GM21515 (cell line): ENCODE data around the gene MRM3.
"Not testable (repeated sequence)": the region's sequence is repeated elsewhere in the genome, so short reads cannot be mapped to it uniquely, and the experiment has no call there.

Source experiments
- ATAC-seq: cut with Tn5 transposase; IDR thresholded peaks from one replicate; pipeline ENCODE4 v1.9.1; 2021; ENCODE audit not compliant: unreplicated experiment

Gene MRM3

GRCh38 chr17:781805-782731 is at the start of gene MRM3, which contains the start of gene GLOD4:
Gene MRM3, plus strand, starts transcription at chr17:782353. Its CDS starts 26 bp downstream, at chr17:782379.
Gene GLOD4, minus strand, starts transcription at chr17:782280. Its CDS starts 25 bp downstream, at chr17:782255.
- peak; percentile 84 for ATAC-seq

- peak; percentile 20 for ATAC-seq
These were observed 49.0 kb upstream of the MRM3 start for GRCh38 chr17:732902-733720.

DNA sequence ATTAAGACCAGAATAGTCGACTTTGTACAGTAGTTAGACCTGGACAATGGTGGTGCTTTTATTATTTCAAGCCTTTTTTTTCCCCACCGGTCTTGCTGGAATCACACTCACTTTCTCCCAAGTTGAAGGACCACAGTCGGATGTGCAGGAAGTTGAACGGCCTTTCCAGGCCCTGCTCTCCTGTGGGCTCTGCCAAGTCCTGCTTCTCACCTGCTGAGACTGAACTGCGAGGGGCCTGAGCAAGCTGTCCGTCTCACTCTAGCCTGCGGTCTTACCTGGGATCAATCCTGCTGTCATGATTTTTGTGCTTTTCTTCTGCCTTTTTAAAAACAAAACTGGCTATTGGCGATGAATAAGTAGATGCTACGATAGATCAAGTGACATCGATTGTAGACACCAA is 48.4 kb upstream of the MRM3 start:
- no peak for ATAC-seq

- no peak for ATAC-seq
These were observed 44.5 kb upstream of the MRM3 start for GRCh38 chr17:737561-738113.

DNA sequence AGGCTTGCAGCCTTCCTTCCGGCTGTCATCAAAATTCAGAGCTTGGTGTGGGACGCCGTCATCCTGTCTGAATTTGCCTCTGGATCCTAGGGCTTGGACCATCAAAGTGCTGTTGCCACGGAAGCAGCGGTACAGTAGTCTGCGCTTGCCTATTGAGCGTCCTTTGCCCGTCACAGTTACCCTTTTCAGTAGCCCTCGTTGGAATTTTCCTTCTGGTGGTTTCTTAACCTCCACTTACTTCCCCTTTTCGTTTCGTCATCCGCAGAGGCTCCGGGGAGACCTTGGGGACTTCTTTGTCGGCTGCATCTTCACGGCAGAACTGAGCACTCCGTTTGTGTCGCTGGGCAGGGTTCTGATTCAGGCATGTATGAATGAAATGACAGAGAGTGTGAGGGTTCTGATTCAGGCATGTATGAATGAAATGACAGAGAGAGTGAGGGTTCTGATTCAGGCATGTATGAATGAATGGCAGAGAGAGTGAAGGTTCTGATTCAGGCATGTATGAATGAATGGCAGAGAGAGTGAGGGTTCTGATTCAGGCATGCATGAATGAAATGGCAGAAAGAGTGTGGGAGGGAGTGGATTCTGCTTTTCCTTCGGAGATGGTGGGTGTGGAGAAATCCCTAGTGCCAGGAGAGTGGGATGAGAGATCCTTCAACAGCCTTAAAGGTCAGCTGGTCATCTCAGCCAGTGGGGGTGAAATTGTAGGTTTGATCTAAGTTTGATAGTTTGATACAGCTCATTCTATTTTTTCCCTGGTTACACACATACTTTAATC is 41.7 kb upstream of the MRM3 start:
- ATAC-seq: peak; percentile 52

- no peak for ATAC-seq
These were observed 39.9 kb upstream of the MRM3 start for GRCh38 chr17:742147-742793.

GRCh38 chr17:743139-743538 is 39.0 kb upstream of the MRM3 start:
- no peak for ATAC-seq

GRCh38 chr17:744937-745336 is 37.2 kb upstream of the MRM3 start:
- ATAC-seq: no peak

GRCh38 chr17:745406-745805 is 36.7 kb upstream of the MRM3 start:
- ATAC-seq: no peak

- ATAC-seq: no peak
These were observed 36.0 kb upstream of the MRM3 start for GRCh38 chr17:746181-746580.

GRCh38 chr17:746783-747629 is 35.1 kb upstream of the MRM3 start:
- ATAC-seq: no peak

DNA sequence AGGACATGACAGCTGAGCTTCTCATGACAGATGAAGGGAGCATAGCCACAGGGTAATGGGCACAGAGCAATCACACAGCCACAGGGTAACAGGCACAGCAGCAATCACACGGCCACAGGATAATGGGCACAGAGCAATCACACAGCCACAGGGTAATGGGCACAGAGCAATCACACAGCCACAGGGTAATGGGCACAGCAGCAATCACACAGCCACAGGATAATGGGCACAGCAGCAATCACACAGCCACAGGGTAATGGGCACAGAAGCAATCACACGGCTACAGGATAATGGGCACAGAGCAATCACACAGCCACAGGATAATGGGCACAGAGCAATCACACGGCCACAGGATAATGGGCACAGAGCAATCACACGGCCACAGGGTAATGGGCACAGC is 33.5 kb upstream of the MRM3 start:
- not testable (repeated sequence) for ATAC-seq

DNA sequence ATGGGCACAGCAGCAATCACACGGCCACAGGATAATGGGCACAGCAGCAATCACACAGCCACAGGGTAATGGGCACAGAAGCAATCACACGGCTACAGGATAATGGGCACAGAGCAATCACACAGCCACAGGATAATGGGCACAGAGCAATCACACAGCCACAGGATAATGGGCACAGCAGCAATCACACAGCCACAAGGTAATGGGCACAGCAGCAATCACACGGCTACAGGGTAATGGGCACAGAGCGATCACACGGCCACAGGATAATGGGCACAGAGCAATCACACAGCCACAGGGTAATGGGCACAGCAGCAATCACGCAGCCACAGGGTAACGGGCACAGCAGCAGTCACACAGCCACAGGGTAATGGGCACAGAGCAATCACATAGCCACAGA is 32.8 kb upstream of the MRM3 start:
- not testable (repeated sequence) for ATAC-seq

DNA sequence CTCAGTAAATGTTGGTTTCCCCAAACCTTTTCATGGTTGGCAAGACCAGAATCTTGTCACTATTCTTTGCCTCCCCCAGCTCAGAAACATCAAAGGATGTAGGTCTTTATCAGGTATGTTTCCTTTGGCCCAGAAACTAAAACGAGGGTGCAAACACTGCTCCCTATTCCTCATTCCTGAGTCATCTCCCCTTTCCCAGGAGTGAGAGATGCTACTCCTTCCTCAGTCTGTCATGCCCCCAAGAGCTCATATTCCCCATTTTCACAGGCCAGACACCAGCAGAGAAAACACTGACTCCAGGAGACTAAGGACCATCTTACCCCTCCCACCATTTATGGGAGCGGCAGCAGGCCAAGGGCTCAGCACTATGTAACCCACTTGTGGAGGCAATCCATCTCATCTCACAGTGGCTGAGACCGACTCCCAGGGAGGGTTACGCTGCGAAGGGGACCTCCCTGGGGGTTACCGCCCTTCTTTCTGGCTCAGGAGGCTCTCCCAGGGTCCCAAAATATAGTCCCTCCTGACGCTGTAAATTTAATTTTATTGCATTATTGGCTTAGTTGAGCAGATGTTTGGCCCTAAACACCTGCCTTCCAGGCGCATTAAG is 31.6 kb upstream of the MRM3 start:
- ATAC-seq: no peak

GRCh38 chr17:751269-752001 is 30.7 kb upstream of the MRM3 start:
- peak; percentile 38 for ATAC-seq

DNA sequence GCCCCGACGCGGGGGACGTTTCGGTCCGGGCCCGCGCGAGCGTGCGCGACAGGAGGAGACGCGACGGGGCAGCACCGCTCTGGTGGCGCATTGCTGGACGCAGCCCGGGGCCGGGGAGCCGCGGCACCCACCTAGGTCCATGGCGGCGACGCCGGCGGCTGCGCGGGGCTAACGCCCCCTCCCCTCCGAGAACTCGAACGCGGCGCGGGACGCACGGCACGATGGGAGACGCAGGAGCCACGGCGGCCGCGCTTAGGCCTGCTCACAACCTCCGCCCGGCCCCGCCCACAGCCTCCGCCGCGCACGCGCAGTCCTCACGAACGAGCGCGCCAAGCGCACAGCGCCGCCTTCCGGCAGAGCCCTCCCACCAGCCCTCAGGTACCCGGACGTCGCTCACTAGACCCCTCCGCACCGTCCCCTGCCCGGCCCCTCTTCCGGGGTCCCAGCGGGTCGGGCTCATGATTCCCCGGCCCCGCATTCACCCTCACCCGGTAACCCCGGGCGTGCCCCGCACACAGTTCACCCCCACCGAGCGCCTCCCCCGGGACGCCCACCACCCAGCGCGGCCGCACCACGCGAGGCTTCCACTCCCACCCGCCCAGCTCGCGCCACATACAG is 30.0 kb upstream of the MRM3 start, which contains the start of gene GEMIN4:
Gene GEMIN4 (minus strand): TSS at position 263 of the 618 bp plus-strand sequence. CDS start 122 bp downstream, at position 141.
- ATAC-seq: peak; percentile 77

DNA sequence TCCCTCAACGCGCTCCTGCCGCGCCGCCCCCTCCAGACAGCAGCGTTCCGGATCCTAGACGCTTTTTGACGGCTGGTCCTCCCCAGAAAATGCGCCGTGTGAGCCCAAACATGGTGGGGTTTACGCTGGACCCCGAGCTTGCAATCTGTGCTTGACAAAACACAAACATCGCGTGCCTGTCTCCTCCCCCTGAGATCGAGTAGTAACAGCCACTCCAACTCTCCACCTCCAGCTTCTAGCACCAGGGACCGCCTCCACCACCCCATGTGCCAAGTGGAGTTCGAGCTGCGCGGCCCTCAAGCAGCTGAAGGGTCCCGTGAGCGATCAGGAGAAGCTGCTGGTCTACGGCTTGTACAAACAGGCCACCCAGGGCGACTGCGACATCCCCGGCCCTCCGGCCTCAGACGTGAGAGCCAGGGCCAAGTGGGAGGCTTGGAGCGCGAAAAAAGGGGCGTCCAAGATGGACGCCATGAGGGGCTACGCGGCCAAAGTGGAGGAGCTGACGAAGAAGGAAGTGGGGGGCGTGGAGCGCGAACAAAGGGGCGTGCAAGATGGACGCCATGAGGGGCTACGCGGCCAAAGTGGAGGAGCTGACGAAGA is 29.4 kb upstream of the MRM3 start:
- ATAC-seq: peak; percentile 1
